H1 (cell line): ENCODE data around the gene TTC28.

Source experiments
- ASH2L ChIP-seq: fragments of 200-600, 300-600 bp; sonication (generic); IDR thresholded peaks from one replicate; pipeline ENCODE4 v1.7.1; 2017; ENCODE audit warnings: low read length
- EP300 ChIP-seq, 2 experiments: IDR thresholded peaks; 1 replicate in 1 of 2; 2 replicates in 1 of 2; pipeline ENCODE4 v1.6.1; 2011 to 2012; ENCODE audit warnings: low read depth in 2 of 2, low read length in 2 of 2, mild to moderate bottlenecking in 2 of 2, borderline replicate concordance in 1 of 2, inconsistent platforms in 1 of 2, moderate library complexity in 1 of 2
- JUND ChIP-seq: IDR thresholded peaks from 2 replicates; pipeline ENCODE4 v1.6.1; 2011; ENCODE audit warnings: mild to moderate bottlenecking, improper control_type of control experiment, low read length
- POLR2A ChIP-seq, 2 experiments: IDR thresholded peaks; 1 replicate in 1 of 2; 2 replicates in 1 of 2; pipeline ENCODE4 v1.6.1; 2011; ENCODE audit warnings: low read depth in 2 of 2, low read length in 2 of 2, mild to moderate bottlenecking in 2 of 2; ENCODE audit errors: control extremely low read depth in 1 of 2
- POLR2AphosphoS5 ChIP-seq: IDR thresholded peaks from 2 replicates; pipeline ENCODE4 v1.6.1; 2011; ENCODE audit warnings: low read depth, low read length
- RAD21 ChIP-seq, 2 experiments: IDR thresholded peaks in 1 of 2; conservative IDR thresholded peaks in 1 of 2; 2 replicates each; pipeline ENCODE4 v1.6.1; 2011; ENCODE audit warnings: low read depth in 2 of 2, low read length in 2 of 2, improper control_type of control experiment in 1 of 2, inconsistent platforms in 1 of 2, mild to moderate bottlenecking in 1 of 2, moderate library complexity in 1 of 2
- SP2 ChIP-seq: IDR thresholded peaks from 2 replicates; pipeline ENCODE4 v1.6.1; 2012; ENCODE audit warnings: mild to moderate bottlenecking, low read length, inconsistent platforms
- TAF1 ChIP-seq: IDR thresholded peaks from 2 replicates; pipeline ENCODE4 v1.6.1; 2011; ENCODE audit warnings: mild to moderate bottlenecking, low read depth, low read length
- TBP ChIP-seq: IDR thresholded peaks from 2 replicates; pipeline ENCODE4 v1.6.1; 2011; ENCODE audit warnings: low read depth, low read length, improper control_type of control experiment
- ZNF274 ChIP-seq: IDR thresholded peaks from 2 replicates; pipeline ENCODE4 v1.7.0; 2012; ENCODE audit warnings: low read length, borderline replicate concordance; ENCODE audit errors: extremely low read depth
- TF ChIP-seq, protein P1 (sequence below), 3 experiments: IDR thresholded peaks; 1 replicate in 2 of 3; 2 replicates in 1 of 3; pipeline versions ENCODE4 v1.5.1 to v1.6.1; 2011; ENCODE audit warnings: low read length in 3 of 3, mild to moderate bottlenecking in 3 of 3, inconsistent platforms in 2 of 3, low read depth in 1 of 3, moderate library complexity in 1 of 3; ENCODE audit not compliant: insufficient read depth in 1 of 3; ENCODE audit errors: control extremely low read depth in 1 of 3

DNA sequence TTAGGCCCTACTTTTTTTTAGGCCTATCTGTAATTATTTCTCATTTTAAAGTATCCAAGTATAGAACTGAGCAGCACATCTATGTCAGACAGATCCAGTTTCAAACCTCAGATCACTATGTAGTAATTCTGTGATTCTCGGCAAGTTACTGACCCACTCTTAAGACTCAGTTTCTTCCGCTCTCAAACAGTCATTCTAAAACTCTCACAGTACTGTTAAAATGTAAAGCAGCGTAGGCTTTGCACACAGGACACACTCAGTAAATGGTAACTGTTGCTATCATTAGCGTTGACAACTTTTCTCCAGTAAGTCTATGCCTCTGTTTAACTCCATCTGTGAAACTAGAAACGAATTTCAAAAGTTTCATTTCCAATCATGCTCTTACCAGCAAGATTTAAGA is 277.1 kb downstream of the TTC28 start:
- TF ChIP-seq ASH2L, result no peak
- TF ChIP-seq, protein P1, sequence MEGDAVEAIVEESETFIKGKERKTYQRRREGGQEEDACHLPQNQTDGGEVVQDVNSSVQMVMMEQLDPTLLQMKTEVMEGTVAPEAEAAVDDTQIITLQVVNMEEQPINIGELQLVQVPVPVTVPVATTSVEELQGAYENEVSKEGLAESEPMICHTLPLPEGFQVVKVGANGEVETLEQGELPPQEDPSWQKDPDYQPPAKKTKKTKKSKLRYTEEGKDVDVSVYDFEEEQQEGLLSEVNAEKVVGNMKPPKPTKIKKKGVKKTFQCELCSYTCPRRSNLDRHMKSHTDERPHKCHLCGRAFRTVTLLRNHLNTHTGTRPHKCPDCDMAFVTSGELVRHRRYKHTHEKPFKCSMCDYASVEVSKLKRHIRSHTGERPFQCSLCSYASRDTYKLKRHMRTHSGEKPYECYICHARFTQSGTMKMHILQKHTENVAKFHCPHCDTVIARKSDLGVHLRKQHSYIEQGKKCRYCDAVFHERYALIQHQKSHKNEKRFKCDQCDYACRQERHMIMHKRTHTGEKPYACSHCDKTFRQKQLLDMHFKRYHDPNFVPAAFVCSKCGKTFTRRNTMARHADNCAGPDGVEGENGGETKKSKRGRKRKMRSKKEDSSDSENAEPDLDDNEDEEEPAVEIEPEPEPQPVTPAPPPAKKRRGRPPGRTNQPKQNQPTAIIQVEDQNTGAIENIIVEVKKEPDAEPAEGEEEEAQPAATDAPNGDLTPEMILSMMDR (IDR thresholded peaks at IDR 0.05; ENCODE audit: control extremely low read depth in 1 of 3, insufficient read depth in 1 of 3, low read depth in 1 of 3, low read length in 3 of 3), result no peak
- TF ChIP-seq POLR2AphosphoS5, result no peak
- no peak for TF ChIP-seq POLR2A (IDR thresholded peaks at IDR 0.05; ENCODE audit: control extremely low read depth in 1 of 2, low read depth in 2 of 2, low read length in 2 of 2)
- no peak for TF ChIP-seq EP300 (IDR thresholded peaks at IDR 0.05; ENCODE audit: borderline replicate concordance in 1 of 2, low read depth in 2 of 2, low read length in 2 of 2)
- TF ChIP-seq JUND, result no peak
- TF ChIP-seq ZNF274, result no peak
- no peak for TF ChIP-seq RAD21 (IDR thresholded peaks at IDR 0.05 in 1 of 2, conservative IDR thresholded peaks at IDR 0.05 in 1 of 2; ENCODE audit: low read depth in 2 of 2, low read length in 2 of 2)
- TF ChIP-seq TAF1, result no peak
- no peak for TF ChIP-seq TBP
- TF ChIP-seq SP2, result no peak
